Peyer's patch (tissue), 4 donors: ENCODE results near the gene DOCK6. TPM values are rescaled to one million over a fixed set of nuclear protein-coding genes. Genes with fewer than 3 reads are reported as not detected.

ENCODE experiments used
- total RNA-seq, 4 donors: library from RNA; depleted of rRNA; stranded (reverse); fragments of >200 nt; gene quantifications; one replicate each; pipeline ENCODE4 v1.1.0, GENCODE V29; 2016

The DOCK6 gene
- total RNA-seq, 4 donors from 2014 or later: 66.4 to 194 (median 157) TPM

Other genes starting within 250 kb of the DOCK6 start
- 100 to 1,000 TPM in 3 of 4 donors, 10 to 100 TPM in 1; 75.7 to 209 (median 156) TPM for gene LDLR, start 173.1 kb downstream of the DOCK6 start, total RNA-seq
- 10 to 100 TPM in 2 of 4 donors, 1 to 10 TPM in 2; 1.7 to 28.9 (median 8.4) TPM for gene SPC24, start 106.7 kb downstream of the DOCK6 start, total RNA-seq
- 100 to 1,000 TPM in 1 of 4 donors, 10 to 100 TPM in 3; 41.9 to 283 (median 68.4) TPM for gene KANK2, start 65.0 kb downstream of the DOCK6 start, total RNA-seq
- not detected for gene ANGPTL8, start 22.9 kb downstream of the DOCK6 start, total RNA-seq
- not detected for gene TSPAN16, start 33.6 kb upstream of the DOCK6 start, total RNA-seq
- gene RAB3D, start 77.1 kb upstream of the DOCK6 start, total RNA-seq: 10 to 100 TPM in 3 of 4 donors, 1 to 10 TPM in 1; 9.5 to 16.4 (median 12.7) TPM
- gene TMEM205, start 83.7 kb upstream of the DOCK6 start, total RNA-seq: 100 to 1,000 TPM in 3 of 4 donors, 10 to 100 TPM in 1; 77.6 to 212 (median 168) TPM
- 100 to 1,000 TPM in 1 of 4 donors, 10 to 100 TPM in 3; 25.6 to 157 (median 65.6) TPM for gene CCDC159, start 84.0 kb upstream of the DOCK6 start, total RNA-seq
- gene PLPPR2, start 92.9 kb upstream of the DOCK6 start, total RNA-seq: 10 to 100 TPM in 2 of 4 donors, 1 to 10 TPM in 2; 6.8 to 18.2 (median 10.1) TPM
- 1 to 10 TPM in 2 of 4 donors, under 1 TPM in 1, not detected in 1; 0.76 to 3.2 (median 1.9) TPM for gene SWSAP1, start 112.1 kb upstream of the DOCK6 start, total RNA-seq
- 1 to 10 TPM; 1.2 to 5.0 (median 3.0) TPM for gene EPOR, start 121.8 kb upstream of the DOCK6 start, total RNA-seq
- 10 to 100 TPM in 1 of 4 donors, 1 to 10 TPM in 3; 2.5 to 51.2 (median 6.3) TPM for gene RGL3, start 156.8 kb upstream of the DOCK6 start, total RNA-seq
- gene ODAD3, start 172.6 kb upstream of the DOCK6 start, total RNA-seq: 1 to 10 TPM in 1 of 4 donors, not detected in 3; 1.5 TPM
- gene PRKCSH, start 173.1 kb upstream of the DOCK6 start, total RNA-seq: 100 to 1,000 TPM; 161 to 239 (median 194) TPM
- under 1 TPM in 1 of 4 donors, not detected in 3; 0.95 TPM for gene ELAVL3, start 218.5 kb upstream of the DOCK6 start, total RNA-seq
- 10 to 100 TPM in 3 of 4 donors, 1 to 10 TPM in 1; 8.6 to 33.7 (median 23.3) TPM for gene ZNF653, start 243.3 kb upstream of the DOCK6 start, total RNA-seq